Epithelial cell of prostate (primary cell): Measurements from ENCODE around the gene SPATC1L.
"Not testable (repeated sequence)": the region's sequence is repeated elsewhere in the genome, so short reads cannot be mapped to it uniquely, and the experiment has no call there.

Experiments used
- DNase-seq: peaks from one replicate; pipeline ENCODE4 v3.0.0-alpha.2; 2011; ENCODE audit warnings: low read depth, low spot score
- H3K27ac ChIP-seq: fragments of 450-650 bp; 2 replicates; pipeline ENCODE4 v1.5.1; 2017; ENCODE audit warnings: mild to moderate bottlenecking

The SPATC1L gene

DNA sequence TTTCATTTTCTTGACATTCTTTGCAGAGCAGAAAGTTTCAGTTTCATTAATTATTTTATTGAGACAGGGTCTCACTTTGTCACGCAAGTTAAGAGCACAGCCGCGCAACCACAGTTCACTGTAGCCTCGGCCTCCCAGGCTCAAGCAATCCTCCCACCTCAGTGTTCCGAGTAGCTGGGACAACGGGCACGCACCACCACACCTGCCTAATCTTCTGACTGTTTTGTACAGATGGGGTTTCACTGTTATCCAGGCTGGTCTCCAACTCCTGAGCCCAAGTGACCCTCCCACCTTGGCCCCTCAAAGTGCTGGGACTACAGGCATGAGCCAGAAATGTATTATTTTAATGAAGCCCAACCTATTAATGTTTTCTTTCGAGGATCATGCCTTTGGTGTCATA lies 3.0 kb upstream of the SPATC1L start:
- no peak for DNase-seq
- H3K27ac ChIP-seq = no peak overlapping the region

- DNase-seq = no peak
- peak overlapping the region; percentile 40 for H3K27ac ChIP-seq
Measured at GRCh38 chr21:46185716-46186115, 1.5 kb upstream of the SPATC1L start.

DNA sequence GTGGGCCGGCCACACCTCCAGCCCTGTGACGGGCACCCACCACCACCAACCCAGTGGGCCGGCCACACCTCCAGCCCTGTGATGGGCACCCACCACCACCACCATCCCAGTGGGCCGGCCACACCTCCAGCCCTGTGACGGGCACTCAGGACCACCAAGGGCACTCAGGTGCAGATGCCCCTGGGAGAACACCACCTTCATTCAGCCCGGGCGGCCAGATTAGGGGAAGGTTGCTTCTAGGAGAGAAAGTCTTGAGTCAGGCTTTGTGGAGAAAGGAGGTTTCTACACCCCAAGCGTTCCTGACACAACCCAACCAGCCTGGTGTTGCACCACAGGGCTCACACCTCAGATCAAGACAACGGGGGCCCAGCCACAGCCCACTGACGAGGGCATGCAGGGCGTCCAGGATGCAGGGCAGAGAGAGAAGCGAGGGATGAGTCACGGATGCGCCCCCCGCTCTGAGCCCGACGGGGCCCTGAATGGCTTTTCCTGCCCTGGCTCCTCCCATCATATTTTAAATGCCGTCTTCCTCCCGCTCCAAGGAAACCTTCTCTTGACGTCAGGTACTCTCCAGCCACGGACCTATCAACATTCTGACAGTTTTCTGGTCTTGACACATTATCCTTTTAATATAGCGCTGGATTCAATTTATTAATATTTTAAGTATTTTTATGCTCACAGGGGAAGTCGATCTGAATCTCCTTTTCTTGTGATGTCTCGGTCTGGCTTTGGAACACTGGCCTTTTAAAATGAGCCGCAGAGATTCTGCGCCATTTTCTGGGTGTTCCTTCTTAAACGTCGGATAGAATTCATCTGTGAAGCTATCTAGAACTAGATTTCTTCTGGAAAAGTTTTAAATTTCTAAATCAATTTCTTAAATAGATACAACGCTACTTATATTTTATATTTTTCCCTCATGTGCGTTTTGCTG lies 631 bp upstream of the SPATC1L start:
- H3K27ac ChIP-seq = peak overlapping the region; percentile 40
- DNase-seq = peak; percentile 27

DNA sequence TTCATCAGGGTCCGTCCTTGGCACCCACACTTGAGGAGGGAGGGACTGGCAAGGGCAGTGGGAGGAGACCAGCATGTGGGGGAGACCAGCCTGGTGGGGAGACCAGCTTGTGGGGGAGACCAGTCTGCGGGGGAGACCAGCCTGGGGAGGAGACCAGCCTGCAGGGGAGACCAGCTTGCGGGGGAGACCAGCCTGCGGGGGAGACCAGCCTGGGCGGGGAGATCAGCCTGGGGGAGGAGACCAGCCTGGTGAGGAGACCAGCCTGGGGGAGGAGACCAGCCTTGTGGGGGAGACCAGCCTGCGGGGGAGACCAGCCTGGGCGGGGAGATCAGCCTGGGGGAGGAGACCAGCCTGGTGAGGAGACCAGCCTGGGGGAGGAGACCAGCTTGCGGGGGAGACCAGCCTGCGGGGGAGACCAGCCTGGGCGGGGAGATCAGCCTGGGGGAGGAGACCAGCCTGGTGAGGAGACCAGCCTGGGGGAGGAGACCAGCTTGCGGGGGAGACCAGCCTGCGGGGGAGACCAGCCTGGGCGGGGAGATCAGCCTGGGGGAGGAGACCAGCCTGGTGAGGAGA lies 836 bp downstream of the SPATC1L start:
- DNase-seq, H3K27ac ChIP-seq: not testable (repeated sequence)

DNA sequence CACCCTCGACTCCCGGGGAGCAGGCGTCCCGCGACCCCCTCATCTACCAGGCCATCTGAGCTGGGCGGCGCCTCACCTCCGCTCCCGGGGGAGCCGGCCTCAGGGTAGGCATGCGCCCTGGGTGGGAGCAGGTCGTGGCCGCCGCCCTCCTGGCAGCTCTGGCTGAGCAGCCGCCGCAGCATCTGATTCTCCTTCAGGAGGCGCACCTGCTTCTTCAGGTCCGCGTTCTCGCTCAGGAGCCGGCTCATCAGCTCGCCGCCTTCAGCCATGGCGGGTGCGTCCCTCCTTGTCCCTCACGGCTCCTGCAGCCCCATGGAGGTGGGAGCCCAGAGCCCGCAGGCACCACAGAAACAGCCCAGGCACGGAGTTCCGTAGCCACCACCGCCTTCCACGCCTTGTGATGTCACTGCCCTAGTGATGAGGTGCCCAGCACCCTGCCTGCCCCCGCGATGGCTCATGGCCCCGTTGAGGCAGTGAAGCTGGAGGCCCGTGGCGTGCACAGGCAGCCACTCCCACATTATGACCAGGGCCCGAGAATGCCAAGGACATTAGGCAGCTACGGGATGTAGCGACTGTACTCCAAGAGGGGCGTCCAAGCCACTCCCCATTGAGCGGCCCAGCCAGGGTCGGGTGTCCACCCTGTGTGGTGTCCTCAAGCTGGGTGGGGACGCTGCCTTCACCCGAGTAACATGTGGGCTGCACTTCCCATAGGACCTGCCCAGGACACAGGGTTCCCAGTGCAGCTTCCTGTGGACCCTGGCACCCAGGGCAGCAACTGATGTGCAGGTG lies 1.5 kb downstream of the SPATC1L start:
- DNase-seq = no peak
- H3K27ac ChIP-seq = no peak overlapping the region

DNA sequence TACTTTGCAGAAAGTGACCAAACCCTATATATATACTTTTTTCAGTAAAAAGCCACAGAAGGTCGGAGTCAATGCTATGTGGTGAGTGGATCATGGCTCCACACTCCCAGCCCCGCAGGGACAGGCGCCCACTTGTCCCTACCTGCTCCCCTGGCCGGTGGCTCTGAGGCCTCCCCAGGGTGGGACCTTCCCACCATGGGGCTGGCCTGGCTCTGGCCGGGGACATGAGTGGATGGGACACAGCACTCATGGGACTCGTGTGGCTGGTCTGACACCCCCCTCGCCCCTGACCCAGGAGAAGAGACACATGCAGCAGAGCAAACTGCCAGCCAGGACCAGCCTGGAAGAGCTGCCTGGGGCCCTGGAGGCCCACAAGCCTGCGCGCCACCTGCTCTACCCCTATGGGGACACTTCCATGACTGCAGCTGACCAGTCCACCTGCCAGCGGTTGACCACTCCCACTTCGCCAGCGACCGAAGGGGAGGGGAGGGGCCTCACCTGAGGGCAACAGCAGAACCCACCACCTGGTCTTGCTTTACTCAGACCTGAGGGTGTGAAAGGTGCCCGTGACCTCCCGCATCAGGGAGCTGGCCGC lies 2.2 kb downstream of the SPATC1L start:
- DNase-seq = no peak
- no peak overlapping the region for H3K27ac ChIP-seq

GRCh38 chr21:46181436-46181835 lies 2.8 kb downstream of the SPATC1L start:
- DNase-seq = no peak

DNA sequence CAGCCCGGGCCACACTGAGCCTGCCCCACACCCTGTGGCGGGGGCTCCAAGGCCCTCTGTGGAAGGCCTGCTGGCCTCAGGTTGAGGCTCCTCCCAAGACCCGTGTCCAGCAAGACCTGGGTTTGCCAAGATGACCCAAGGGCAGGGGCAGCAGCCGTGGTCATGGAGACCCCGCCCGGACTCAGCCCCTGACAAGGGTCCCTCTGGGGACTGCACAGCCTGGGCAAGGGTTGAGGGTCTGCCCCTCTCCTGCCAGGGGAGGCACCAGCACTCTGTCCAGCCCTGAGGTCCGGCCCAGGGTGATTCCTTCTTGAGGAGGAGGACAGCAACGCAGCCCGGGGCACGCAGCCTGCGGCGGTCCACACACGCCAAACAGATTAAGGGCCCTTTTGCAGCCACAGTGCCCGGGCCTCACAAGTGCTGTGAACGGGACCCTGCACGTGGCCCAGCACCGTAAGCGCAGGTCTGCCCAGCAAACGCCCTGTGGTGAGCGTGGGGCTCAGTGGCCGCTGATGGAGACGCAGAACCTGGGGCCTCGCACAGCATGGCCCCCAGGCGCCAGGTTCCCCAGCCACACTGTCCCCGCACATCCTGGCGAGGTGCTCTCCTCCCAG lies 3.4 kb downstream of the SPATC1L start:
- H3K27ac ChIP-seq = no peak overlapping the region
- no peak for DNase-seq

More at GRCh38 chr21:46181436-46181835, 2.8 kb downstream of the SPATC1L start:
- H3K27ac ChIP-seq = no peak overlapping the region

DNA sequence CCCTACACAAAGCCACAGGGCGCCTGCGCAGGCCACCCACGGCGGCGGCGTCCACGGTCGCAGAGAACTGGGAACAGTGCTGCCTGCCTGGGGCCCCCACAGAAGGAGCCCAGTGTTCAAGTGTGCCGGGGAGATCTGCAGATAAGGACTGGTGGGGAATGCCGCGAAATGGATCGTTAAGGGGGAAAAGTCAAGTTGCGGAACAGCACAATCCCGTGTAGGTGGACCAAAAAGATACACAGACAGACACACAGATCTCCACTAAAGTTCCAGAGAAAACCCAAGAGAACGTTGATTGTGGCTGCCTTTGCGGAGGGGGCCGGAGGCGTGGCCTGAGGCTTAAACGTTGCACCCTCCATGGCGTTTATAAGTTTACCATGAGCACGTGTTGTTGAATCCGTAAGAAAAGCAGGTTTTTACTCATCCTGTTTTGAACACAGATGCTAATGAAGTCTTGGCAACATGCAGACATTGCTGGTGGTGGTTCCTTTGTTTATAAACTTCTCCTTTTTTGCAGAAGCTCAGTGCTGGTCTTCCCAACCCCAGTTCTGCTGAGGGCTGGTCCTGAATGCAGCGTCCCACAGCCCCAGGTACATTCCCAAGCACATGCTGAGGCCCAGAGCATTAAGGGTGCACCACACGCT lies 4.1 kb downstream of the SPATC1L start:
- DNase-seq = no peak
- H3K27ac ChIP-seq = no peak overlapping the region

DNA sequence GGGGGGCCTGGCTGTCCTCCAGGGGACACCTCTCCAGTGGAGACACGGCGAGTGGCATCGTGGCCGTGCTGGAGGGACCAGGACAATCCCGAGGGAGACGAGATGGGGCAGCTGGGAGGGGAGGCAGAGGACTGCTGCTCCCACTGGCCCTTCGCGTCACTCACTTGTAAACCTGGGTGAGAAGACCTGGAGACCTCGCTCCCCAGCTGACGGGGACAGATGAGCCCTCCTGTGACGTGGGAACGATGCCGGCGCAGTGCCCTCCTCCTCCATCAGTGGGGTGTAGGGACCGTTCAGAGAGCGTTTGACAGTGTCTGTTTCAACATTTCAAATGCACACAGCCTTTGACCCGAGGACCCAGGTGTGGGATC lies 4.6 kb downstream of the SPATC1L start:
- no peak for DNase-seq
- H3K27ac ChIP-seq = no peak overlapping the region

DNA sequence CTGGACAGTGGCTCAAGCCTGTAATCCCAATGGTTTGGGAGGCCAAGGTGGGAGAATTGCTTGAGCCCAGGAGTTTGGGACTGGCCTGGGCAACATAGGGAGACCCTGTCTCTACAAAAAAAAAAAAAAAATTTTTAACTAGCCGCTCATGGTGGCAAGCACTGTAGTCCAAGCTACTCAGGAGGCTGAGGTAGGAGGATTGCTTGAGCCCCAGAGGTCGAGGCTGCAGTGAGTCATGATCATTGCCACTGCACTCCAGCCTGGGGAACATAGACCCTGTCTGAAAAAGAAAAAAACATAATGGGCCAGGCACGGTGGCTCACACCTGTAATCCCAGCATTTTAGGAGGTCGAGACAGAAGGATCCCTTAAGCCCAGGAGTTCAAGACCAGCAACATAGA lies 5.3 kb downstream of the SPATC1L start:
- no peak overlapping the region for H3K27ac ChIP-seq
- no peak for DNase-seq

- H3K27ac ChIP-seq, DNase-seq: not testable (repeated sequence)
Measured at GRCh38 chr21:46176443-46177129, 7.7 kb downstream of the SPATC1L start.

- no peak overlapping the region for H3K27ac ChIP-seq
- DNase-seq = no peak
Measured at GRCh38 chr21:46173573-46173972, 10.7 kb downstream of the SPATC1L start.

DNA sequence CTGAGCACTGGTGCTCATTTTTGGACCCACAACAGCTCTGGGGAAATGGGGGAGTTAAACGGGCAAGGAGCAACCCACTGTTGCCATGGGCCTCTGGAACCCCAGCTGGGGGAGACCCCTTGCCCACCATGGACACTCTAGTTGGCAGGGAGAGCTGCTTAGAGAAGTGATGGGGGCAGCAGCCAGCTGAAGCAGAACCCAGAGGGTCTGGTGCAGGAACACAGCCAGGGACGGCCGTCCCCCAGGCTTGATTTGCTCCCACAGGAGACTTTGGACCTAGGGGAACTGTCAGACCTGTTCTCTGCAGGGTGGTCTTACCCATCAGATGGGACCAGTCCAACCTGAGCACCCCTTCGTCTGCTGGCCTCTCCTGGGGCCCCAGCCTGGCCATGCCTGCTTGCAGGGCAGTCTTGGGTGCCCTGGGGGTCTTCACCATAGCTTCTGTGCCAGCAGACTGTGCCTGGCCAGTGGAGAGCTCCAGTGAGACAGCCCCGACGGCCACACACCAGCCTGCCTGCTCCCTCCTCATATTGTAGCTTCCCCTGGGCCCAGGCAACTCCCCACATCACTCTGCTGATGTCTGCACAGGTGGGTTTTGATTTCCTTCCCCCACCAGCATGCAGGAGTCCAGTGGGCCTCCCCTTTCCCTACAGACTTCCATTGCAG lies 11.3 kb downstream of the SPATC1L start:
- no peak overlapping the region for H3K27ac ChIP-seq
- no peak for DNase-seq

DNA sequence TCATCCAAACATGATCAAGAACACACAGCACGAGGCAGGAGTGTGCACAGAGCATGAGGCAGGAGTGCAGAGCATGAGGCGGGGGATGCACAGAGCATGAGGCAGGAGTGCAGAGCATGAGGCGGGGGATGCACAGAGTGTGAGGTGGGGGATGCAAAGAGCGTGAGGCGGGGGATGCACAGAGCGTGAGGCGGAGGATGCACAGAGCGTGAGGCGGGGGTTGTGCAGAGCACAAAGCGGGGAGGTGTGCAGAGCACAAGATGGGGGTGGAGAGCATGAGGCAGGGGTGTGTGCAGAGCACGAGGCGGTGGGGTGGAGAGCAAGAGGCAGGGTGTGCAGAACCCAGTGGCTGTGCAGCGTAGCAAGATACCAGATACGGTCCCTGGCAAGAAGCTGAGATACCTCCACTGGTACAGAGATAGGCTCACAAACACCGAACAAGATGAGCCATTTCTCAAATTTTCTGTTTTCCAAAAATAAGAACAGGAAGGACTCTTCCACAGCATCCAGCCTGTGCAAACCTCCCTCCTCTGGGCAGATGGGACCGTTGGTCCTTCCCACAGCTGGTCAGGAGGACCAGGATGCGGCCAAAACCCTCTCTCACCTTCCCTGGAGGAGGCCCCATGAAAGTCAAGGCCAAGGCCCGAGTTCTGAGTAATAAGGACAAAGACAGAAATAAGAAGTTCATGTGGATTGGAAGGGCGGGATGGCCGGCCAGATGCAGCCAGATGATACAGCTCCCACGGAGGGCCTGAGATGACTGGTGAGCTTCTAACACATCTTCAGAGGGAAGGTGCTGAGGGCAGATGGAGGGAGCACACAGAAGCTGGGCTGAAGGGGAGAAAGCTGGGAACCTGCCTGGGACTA lies 12.0 kb downstream of the SPATC1L start:
- DNase-seq = no peak
- H3K27ac ChIP-seq = no peak overlapping the region

DNA sequence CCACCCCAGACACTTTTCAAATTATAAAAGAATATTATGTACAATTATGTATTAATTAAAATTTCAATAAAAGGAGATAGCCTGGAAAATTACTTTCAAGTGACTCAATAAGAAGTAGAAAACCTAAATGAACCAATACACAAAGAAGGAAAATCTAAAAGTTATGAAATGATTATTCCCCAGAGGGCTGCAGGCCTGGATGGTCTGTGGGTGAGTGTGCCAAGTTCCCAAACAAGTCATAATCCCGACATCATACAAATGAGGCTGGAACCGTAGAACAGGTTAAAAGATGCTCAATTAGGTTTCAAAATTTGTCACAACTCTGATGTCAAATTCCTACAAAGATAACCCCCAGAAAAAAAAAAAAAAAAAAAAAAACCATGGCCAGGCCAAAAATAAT lies 12.7 kb downstream of the SPATC1L start:
- no peak for DNase-seq
- no peak overlapping the region for H3K27ac ChIP-seq

GRCh38 chr21:46170436-46171193 lies 13.6 kb downstream of the SPATC1L start:
- H3K27ac ChIP-seq = not testable (repeated sequence)

More at GRCh38 chr21:46170436-46171193, 13.6 kb downstream of the SPATC1L start:
- DNase-seq = not testable (repeated sequence)
